NCI-H2196 (cell line): ENCODE results near the gene CYB561.
A peak's percentile ranks its signal among the peaks of the same experiment; 100 is the strongest.

Source experiments
- DNase-seq: peaks from one replicate; lab custom pipeline; 2025; ENCODE audit not compliant: unreplicated experiment; lab: John Stamatoyannopoulos, UW

Gene CYB561

DNA sequence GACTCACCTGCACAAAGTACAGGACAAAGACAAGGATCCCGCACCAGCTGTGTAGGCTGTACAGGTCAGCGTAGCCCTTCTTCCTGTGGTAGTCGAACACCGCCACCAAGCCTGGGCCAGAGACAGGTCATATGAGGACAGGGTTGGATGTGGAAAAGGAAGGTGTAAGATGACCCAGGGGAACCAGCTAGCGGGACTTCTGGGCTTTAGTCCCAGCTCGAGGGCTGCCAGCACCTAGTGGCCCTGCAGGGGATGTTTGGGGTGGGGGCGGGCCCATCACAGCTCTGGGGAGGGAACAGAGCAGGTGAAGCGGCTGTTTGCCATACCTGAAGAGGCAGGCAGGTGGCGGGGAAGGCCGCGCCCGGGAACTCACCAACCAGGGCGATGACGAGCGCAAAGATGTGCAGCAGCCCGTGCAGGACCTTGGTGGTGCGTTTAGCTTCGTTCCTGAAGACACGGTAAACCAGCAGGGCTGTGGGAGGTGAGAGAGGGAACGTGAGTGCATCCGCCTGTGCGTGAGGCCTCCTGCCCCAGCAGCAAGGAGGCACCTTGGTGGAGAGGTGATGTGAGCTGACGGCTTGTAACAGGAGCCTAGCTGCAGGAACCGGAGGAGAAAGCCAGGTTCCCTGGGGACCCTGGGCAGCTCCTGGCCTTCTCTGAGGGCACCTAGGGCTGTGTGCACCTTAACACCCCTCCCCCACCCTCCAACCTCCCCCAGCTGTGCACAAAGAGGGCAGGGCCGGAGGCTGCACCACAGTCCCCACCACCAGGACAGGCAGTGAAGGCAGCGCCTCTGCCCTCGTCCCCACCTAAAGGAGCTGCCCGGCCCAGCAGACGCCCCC is 10.2 kb downstream of the CYB561 start:
- DNase-seq, result peak; percentile 90

GRCh38 chr17:63434951-63435571 is 11.0 kb downstream of the CYB561 start:
- DNase-seq, result peak; percentile 80

GRCh38 chr17:63433746-63434591 is 12.1 kb downstream of the CYB561 start:
- DNase-seq, result no peak

GRCh38 chr17:63431939-63432804 is 13.9 kb downstream of the CYB561 start:
- DNase-seq, result no peak

DNA sequence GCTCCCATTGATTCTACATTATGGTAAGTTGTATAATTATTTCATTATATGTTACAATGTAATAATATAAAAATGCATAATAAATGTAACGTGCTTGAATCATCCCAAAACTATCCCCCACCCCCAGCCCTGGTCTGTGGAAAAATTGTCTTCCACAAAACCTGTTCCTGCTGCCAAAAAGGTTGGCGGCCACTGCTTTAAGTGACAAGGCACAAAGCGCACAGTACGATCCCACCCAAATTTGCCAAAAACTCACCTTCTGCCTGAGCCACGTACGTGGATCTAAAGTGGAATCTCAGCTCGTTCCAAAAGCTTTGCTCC is 14.5 kb downstream of the CYB561 start:
- no peak for DNase-seq

- no peak for DNase-seq
These were observed 15.9 kb downstream of the CYB561 start for GRCh38 chr17:63430223-63430622.

DNA sequence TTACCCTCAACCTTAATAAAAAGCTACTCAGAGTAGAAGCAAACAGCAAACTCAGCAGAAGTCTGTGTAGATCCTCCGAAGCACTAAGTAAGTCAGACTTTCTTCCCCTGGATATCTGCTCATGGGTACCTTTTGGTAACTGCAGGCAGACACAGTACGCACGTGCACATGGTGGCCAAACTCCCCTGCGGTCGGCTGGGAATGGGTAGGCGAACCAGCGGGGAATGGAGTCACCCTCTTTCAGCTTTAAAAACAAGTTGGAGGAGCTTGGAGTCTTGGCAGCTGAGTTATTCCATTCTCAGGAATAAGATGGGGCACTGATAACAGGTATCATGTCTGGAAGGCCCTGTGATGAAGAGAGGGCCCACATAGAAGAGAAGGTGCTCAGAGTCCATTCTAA is 16.3 kb downstream of the CYB561 start:
- no peak for DNase-seq

GRCh38 chr17:63426917-63427308 is 19.2 kb downstream of the CYB561 start:
- no peak for DNase-seq

GRCh38 chr17:63426041-63426916 is 19.8 kb downstream of the CYB561 start:
- no peak for DNase-seq

GRCh38 chr17:63425483-63425882 is 20.6 kb downstream of the CYB561 start:
- peak; percentile 84 for DNase-seq

GRCh38 chr17:63423963-63424362 is 22.1 kb downstream of the CYB561 start:
- DNase-seq, result no peak

GRCh38 chr17:63423251-63423950 is 22.7 kb downstream of the CYB561 start:
- no peak for DNase-seq

GRCh38 chr17:63421681-63422645 is 24.1 kb downstream of the CYB561 start:
- no peak for DNase-seq

GRCh38 chr17:63420868-63421680 is 25.0 kb downstream of the CYB561 start:
- DNase-seq, result no peak

- DNase-seq, result no peak
These were observed 25.9 kb downstream of the CYB561 start for GRCh38 chr17:63419949-63420867.

DNA sequence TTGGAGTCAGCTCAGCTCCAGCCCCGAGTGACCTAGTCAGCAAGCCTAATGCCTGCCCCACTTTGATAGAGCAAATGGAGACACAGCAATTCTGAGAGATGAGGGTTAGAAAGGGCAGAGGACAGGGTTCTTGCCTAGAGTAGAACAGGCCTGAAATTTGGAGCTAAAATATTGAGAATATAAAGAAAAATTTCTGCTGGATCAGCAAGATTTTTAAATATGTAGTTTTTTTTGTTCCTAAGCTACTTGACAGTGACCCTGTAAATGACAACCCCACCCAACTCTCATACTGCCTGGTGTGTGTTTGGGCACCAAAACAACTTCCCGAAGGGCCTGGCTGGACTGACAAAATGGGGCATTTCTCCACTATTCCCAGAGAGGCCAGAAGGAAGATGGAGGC is 26.7 kb downstream of the CYB561 start:
- no peak for DNase-seq
